Right kidney (tissue), 1 donor: Measurements from ENCODE around the gene HILPDA.
A peak's percentile ranks its signal among the peaks of the same experiment; 100 is the strongest.
"Not testable (repeated sequence)": the region's sequence is repeated elsewhere in the genome, so short reads cannot be mapped to it uniquely, and the experiment has no call there.

Experiments
- DNase-seq: peaks from one replicate; pipeline ENCODE4 v3.0.0-alpha.2; 2016

Gene HILPDA

DNA sequence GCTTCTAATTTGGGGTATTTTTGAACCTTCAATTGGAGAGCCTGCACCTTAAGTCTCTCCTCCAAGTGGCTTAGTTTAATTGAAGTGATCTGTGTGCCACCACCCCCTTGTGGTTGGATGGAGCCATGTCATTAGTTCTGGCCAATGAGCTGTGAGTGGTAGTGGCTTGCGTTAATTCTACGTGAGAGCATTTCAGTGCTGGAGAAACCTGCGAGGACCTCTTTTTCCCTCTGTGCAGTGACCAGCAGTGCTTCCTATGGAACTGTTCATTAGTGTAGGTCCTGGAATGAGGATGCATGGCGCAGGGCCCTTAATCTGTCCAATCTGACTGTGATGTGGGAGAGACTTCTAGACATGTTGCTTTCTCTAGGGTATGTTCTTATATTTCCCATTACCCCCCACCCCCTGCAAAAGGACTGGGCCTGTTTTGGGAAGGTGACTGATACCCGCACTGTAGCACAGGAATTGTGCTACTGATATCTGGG lies 3.8 kb downstream of the HILPDA start:
- DNase-seq, result peak; percentile 27

DNA sequence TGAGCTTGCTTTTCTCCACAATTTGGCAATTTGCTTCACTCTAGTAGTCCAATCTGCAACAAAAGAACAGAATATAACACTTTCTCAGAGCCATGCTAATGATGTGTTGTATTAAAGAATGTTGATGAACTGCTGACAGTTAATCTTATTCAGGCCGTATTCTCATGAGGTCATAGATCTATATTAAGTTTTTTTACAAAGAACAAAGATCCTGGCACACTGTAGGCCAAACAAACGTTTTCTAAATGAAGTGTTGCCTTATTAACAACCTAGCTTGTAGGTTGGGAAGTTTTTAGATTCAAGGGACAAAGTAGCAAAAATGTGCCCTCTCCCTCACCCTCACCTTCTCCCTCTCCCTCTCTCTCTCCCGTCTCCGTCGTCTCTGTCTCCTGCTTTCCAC lies 6.8 kb downstream of the HILPDA start:
- no peak for DNase-seq

DNA sequence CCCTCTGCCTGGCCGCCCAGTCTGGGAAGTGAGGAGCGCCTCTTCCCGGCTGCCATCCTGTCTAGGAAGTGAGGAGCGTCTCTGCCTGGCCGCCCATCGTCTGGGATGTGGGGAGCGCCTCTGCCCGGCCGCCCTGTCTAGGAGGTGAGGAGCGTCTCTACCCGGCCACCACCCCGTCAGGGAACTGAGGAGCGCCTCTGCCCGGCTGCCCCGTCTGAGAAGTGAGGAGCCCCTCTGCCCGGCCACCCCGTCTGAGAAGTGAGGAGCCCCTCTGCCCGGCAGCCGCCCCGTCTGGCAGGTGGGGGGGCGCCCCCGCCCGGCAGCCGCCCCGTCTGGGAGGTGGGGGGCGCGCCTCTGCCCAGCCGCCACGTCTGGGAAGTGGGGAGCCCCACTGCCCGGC lies 7.7 kb downstream of the HILPDA start:
- not testable (repeated sequence) for DNase-seq

DNA sequence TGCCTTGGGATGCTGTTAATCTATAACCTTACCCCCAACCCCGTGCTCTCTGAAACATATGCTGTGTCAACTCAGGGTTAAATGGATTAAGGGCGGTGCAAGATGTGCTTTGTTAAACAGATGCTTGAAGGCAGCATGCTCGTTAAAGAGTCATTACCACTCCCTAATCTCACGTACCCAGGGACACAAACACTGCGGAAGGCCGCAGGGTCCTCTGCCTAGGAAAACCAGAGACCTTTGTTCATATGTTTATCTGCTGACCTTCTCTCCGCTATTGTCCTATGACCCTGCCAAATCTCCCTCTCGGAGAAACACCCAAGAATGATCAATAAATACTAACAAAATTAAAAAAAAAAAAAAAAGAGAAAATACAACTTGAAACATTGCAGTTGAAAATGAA lies 8.3 kb downstream of the HILPDA start:
- not testable (repeated sequence) for DNase-seq

DNA sequence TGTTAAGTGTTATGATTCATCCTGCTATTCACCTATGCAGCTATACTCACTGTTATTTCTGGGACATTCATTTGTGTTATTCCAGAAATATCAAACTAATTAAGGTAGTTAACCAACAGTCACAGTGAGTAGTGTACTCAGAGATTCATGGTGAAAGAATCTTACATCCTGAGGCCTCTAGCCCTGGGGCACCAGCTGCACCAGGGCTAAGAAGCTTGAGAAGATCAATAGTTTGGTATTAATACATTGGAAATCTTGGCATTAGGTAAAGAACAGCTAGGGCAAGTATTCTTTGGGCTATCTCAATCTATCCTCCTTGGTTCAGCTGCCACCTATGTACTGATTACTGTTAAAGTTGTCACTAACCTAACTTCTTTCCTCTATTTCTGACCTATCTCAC lies 11.2 kb downstream of the HILPDA start:
- not testable (repeated sequence) for DNase-seq

DNA sequence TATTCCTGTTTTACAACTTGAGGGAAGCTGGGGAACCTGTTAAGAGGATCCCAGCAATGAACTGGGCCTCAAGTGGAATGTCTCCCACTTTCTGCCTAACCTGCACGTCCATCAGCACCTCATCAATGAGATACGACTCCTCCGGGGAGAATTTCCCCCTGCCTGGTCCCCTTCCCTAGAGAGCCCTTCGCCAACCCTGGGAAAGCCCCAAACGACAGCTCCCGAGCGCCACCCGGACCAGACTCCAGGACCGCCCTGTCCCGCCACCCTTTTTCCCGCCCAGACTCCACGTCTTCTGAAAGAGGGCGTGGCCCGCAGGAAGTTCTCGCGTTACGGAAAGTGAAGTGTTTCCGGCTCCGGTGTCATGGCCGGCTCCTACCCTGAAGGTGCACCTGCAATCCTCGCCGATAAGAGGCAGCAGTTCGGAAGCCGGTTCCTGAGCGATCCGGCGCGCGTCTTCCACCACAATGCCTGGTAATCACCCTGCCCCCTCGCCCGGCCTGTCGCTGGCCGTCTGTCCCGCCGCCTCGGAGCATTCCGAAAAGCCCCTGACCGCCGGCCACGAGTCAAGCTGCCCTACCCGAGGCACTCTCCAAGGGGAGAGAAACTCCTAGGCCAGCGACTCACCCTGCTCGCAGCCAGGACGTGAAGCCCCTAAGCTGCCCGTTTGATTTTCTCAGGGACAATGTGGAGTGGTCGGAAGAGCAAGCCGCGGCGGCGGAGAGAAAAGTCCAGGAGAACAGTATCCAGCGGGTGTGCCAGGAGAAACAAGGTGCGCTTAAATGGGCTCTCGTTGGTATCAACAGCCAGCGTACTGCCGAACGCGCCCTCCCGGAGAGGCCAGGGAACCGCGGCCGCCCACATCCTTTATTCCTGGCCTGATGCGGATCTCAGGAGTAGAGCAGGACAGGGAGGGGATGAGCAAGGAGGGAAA lies 21.0 kb downstream of the HILPDA start, which contains the start of gene METTL2B:
Gene METTL2B (plus strand): TSS at position 347 of the 934 bp plus-strand sequence. CDS start 18 bp downstream, at position 365.
- peak; percentile 81 for DNase-seq

DNA sequence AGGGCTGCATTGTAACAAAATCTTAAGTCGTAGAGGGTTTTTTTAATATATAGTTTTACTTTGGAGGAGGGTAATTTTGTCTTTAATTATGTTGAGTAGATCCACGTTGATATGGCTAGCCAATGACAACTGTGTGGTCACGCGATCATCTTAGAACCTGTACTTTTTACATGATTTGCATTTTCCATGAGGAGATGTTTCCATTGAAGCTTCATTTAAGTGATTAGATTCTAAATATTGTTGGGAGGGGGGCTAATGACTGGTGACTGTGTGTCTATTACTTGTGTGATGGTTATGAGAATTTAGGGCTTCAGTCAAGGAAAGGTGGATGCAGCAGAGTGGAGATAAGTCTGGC lies 21.6 kb downstream of the HILPDA start:
- DNase-seq, result not testable (repeated sequence)

DNA sequence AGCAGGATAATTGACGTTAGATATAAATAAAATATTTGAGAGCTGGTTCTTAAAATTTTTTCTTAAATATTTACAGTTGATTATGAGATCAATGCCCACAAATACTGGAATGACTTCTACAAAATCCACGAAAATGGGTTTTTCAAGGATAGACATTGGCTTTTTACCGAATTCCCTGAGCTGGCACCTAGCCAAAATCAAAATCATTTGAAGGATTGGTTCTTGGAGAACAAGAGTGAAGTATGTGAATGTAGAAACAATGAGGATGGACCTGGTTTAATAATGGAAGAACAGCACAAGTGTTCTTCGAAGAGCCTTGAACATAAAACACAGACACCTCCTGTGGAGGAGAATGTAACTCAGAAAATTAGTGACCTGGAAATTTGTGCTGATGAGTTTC lies 23.4 kb downstream of the HILPDA start:
- DNase-seq, result not testable (repeated sequence)

DNA sequence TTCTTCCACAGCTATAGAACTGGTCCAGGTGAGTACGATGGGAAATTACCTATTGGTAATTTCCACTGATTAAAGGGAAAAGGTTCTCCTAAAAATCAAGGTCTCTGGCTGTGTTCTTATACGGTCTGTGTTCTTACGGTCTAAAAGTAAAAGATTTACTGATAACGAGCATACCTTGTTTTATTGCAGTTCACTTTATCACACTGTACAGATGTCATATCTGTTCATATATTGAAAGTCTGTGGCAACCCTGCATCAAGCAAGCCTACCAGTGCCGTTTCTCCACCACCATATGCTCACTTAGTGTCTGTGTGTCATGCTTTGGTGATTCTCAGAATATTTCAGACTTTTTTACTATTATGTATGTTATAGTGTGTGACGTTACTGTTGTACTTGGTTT lies 32.5 kb downstream of the HILPDA start:
- DNase-seq, result not testable (repeated sequence)

DNA sequence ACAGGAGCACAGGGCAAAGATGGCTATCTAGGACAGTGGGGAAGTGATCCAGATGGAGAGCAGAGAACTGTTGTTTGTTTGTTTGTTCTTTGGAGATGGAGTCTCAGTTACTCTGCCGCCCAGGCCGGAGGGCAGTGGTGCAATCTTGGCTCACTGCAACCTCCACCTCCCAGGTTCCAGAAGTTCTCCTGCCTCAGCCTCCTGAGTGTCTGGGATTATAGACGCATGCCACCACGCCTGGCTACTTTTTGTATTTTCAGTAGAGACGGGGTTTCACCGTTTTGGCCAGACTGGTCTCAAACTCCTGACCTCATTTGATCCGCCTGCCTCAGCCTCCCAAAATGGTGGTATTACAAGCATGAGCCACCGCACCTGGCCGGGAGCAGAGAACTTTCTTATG lies 41.7 kb downstream of the HILPDA start:
- DNase-seq, result no peak

DNA sequence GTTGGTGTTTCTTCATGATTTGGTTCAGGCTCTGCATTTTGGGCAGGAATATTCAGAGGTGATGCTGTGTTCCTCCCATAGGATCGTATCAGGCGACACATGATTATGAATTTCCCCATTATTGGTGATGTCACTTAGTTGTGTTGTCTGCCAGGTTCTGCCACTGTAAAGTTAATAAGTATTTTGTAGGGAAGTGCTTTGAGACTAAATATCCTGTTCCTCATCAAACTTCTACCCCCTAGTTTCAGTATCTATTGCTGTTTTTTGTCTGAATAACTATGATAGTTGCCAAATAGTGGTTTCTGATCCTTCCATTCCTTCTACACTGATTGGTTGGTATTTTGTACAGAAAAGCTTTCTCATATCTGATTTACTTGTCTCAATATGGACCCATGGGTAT lies 49.7 kb downstream of the HILPDA start:
- DNase-seq, result not testable (repeated sequence)

DNA sequence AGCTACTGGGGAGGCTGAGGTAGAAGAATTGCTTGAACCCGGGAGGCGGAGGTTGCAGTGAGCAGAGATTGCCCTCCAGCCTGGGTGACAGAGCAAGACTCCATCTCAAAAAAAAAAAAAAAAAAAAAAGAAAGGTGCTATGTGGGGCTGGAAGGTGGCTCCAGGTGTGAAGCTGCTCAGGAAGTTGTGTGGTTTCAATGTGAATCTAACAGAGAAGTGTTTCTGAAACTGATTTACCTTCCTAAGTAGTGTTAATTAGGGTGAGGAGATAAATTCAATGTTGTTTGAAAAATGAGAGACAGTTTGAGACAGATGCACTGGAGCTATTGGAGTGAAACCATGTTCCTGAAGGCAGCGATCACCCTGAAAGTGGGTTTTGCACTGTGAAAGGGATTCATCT lies 51.1 kb downstream of the HILPDA start:
- not testable (repeated sequence) for DNase-seq

DNA sequence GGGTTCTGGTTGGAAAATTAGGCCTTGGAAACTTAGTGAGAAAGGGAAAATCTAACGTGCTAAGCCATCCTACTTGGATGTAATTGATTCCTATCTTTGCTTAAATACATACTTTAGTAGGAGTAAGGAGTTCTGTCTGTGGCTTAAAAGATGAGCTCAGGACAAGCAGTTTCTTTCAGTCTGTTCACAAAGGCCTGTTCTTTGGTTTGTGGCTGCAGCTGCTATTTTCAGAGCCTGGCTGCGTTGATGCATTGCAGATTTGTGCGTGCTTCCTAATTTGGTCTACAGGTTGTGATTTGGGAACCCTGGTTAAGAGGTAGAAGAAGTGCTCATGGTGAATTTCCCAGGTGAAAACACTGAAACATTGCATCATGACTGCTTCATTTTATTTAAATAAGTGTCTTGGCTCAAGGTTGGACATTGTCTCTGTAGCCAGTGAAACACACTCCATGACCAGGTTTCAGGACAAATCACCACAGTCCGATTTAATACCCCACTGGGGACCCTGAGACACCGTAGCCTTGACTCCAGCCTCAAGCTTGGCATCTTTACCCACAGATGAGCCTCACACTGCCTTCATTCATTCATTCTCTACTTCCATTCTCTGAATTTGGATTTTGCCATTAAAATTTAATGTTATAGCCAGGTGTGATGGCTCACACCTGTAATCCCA lies 51.8 kb downstream of the HILPDA start:
- not testable (repeated sequence) for DNase-seq
